HG03097 (cell line): ENCODE results near the gene DISC1.

Source experiments
- ATAC-seq: cut with Tn5 transposase; IDR thresholded peaks from one replicate; pipeline ENCODE4 v1.9.1; 2021; ENCODE audit not compliant: unreplicated experiment, low FRiP score

DISC1 gene

DNA sequence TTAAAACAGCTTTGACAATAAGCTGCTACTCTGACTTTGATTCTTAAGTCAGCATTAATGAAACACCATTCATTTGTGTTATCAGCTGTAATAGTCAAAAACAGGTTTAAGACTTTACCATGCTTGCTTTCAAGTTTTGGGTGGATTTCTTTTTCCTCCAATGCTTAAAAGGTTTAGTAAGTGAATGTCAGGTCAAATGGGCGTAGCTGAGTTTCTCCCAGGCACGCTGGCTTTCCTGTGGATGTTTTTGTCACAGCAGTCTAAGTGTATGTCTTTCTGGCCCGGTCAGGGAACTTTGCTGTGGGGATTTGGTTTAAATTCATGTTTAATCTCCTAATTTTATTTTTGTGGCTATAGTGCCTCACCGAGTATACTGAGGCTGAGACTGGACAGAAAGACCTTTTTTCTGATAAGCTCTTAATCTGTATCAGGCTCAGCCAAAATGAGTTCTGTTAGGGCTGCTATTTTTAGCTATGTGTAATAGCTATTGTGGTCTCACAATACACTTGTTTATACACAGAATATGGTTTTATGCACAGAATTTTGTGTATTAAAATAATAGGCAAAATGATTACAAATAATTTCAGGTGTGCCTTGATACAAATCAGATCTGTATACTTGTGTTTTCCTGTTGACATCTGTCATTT is 292.8 kb downstream of the DISC1 start:
- ATAC-seq = no peak

DNA sequence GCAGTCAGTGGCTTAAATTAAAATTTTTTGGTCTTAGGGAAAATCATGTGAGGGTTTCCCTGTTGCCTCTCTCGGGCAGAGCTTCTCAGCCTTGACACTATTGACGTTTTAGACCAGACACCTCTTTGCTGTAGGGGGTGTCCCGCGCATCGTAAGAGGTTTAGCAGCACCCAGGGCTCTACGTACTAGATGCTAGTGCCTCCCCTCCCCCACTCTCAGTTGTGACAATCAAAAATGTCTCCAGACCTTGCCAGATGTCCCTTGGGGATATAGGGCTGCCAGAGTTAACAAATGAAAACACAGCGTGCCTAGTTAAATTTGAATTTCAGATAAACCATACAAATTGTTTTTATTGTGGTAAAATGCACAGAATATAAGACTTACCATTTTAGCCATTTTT is 293.3 kb downstream of the DISC1 start:
- no peak for ATAC-seq

DNA sequence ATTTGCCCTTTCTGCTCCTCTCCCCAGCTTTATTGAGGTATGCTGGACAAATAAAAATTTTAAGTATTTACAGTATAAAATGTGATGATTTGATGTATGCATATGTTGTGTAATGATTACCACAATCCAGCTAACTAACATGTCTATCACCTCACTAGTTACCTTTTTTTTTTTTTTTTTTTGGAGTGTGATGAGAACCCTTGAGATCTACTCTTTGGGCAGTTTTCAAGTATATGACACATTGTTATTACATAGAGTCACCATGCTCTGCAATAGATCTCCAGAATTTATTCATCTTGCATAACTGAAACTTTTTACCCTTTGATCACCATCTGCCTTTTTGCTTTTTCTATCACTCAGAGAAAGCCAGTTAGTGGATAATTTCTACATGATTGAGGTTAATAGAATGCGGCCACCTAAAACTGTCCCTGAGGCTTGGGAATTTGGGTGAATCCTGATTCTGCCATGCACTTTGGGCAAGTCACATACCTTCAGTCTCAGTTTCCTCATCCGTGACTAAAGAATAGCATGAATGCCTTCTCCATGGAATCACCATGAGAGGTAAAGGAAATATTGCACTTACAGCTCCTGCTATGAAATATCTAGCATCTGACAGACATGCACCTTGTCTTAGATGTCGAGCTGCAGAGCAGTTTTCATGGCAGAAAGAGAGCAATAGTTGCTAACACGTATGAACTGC is 295.2 kb downstream of the DISC1 start:
- no peak for ATAC-seq

GRCh38 chr1:231923491-231924041 is 297.0 kb downstream of the DISC1 start:
- no peak for ATAC-seq

DNA sequence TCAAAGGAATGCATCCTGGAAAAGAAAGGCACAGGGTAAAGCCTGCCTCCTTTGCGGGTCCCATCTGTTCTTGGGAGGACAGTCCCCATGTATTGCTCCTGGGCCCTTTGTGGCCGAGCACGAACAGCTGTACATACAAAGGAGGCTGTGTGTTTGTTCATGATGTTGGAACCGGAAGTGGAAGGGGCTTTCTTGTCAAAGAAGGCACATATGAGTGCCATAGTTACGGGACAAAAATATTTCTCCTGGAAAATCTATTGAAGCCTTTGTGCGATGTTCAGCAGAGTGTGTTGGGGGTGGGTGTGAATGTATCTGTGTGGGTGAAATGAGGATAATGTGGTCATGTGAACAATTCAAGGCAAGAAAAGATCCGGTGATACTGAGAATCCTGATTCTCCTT is 297.6 kb downstream of the DISC1 start:
- no peak for ATAC-seq

DNA sequence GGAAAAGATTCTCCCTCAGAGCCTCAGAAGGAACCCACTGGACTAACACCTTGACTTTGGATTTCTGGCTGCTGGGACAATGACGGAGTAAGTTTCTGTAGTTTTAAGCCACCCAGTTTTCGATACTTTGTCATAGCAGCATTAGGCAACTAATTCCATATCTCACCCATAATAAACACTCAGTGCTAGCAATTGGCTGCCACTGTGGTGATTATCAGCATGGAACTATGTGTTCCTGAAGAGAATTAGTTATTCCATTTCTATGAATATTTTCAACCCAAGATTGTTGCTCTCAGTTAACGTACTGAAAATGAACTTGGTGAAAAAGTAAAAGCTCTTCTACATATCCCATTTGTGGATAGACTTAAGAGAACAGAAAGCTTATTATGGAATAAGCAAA is 299.3 kb downstream of the DISC1 start:
- no peak for ATAC-seq

GRCh38 chr1:231926340-231926739 is 299.8 kb downstream of the DISC1 start:
- ATAC-seq = no peak

DNA sequence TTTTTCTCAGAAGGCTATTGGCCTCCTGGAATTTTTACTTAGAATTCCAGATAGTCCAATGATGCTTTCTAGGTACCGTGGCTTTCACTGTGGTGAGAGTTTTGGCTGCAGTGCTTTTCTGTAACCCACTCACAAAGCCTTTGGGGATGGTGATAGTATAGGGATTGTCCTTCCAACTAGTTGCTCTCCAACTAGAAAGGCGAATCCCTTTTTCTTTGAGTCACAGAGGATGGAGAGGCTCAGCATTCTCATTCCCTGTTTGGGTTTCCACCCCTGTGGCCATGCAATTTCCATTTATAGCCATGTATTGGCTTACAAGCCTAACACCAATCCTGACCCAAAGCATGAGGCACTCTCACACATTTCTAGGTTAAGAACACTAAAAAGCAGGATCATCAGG is 300.3 kb downstream of the DISC1 start:
- no peak for ATAC-seq

DNA sequence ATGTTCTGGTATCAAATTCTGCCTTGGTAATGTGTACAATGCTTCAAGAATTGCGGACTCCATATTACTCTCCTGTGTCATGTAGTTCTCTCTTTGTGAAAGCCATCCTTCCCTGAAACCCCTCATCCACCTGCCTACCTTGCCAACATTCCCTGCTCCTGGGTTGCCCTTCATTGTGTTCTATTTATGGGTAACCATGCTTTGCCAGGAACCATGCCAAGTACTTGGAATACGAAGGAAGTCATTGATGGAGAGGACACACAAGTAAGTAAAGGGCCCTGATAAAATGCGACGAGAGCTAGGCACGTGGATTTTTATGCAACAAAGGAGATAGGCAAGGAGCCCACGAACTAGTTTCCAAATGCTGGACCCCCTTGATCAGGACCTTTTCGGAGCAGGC is 300.8 kb downstream of the DISC1 start:
- no peak for ATAC-seq

GRCh38 chr1:231929311-231929710 is 302.7 kb downstream of the DISC1 start:
- ATAC-seq = no peak

- ATAC-seq = no peak
Measured at GRCh38 chr1:231930257-231930947, 303.8 kb downstream of the DISC1 start.

- no peak for ATAC-seq
Measured at GRCh38 chr1:231931146-231931545, 304.6 kb downstream of the DISC1 start.

DNA sequence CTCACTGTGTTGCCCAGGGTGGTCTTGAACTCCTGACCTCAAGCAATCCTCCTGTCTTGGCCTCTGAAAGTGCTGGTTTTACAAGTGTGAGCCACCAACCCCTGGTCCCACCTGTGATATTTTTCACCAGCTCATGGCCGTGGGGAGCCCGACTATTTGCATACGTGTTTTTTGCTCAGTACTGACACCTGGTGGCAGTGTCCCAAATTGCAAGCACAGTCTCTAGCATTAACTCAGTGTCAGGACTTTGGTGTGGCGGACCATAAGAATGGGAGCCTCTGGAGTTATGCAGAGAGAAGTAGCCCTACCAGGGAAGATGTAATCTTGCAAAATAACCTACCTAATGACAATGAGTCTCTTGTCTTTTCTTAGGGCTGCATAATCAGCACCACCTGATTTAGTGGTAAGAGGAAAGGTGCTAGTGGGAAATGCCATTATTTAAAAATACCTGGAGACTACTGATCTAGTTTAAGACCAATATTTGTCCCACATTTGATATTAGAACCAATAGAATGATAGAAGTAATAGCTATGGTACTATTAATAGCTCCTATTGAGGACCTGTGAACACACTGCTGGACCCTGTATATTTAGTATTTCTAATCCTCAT is 305.4 kb downstream of the DISC1 start:
- no peak for ATAC-seq

DNA sequence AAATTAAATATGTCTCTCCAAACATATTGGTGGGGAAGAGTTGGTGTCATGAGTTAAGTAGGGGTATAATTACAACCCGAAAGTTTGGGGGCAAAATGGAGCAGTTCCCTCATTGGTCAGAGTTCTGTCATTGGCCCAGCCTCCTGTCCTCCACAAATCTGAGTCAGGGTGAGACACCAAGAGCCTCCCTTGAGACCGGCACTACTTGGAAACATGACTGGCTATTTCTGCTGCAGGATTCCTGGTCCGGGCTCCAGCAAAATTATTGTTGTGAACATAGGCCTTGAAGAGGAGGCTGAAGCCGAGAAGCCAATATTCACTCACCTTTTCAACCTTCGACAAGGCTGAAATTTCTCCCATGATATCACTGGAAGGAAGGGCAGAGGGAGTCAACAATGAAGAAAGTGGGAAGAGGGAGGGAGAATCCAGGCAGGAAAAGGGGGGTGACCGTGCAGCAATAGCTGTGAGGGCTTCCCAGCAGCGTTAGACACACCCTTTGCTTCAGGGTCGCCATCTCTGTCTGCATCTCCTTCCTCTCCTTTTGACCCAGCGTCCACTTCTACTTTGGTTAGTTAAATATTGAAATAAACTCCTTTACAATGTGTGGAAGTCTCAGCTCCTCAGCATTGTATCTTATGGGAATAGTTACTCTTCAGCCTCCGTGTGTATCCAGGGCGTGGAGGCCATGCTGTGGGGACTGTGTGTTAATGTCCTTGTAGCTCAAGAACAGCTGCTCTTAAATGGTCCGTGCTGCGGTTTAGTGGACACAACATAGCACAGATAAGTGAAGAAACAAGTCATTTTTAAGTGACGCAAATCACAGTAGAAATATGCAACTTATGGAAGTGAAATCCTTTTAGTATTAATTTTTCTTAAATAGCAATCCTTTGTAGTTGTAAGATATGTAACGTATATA is 307.4 kb downstream of the DISC1 start:
- no peak for ATAC-seq

DNA sequence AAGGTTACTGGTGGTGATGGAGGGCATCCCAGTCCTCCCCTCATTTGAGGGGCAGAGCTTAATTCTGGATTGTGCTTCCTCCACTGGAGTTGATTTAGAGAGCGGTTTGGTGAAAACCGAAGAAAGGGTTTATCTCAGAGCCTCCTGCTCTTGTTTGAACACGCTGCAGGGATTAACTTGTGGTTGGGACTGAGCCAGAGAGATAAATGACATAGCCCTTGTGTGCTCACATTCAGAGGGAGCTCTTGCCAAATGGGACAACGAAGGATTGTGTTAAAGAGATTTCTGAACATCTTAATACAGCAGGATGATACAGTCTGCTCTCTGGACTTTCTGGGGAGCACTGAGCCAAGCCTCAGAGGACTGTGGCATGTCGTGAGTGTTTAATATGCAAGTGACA is 308.2 kb downstream of the DISC1 start:
- no peak for ATAC-seq

- ATAC-seq = no peak
Measured at GRCh38 chr1:231935856-231936255, 309.3 kb downstream of the DISC1 start.

- ATAC-seq = no peak
Measured at GRCh38 chr1:231936983-231937775, 310.6 kb downstream of the DISC1 start.

GRCh38 chr1:231938211-231938610 is 311.6 kb downstream of the DISC1 start:
- no peak for ATAC-seq

GRCh38 chr1:231938711-231939110 is 312.1 kb downstream of the DISC1 start:
- ATAC-seq = no peak
